ENCODE results near the gene TTYH2.

- peak; percentile 98 for TF ChIP-seq CTCF (IDR thresholded peaks at IDR 0.05; ENCODE audit: low read length)
- no peak for TF ChIP-seq EZH2 (IDR thresholded peaks at IDR 0.05; ENCODE audit: borderline replicate concordance, low read length)
Observed at GRCh38 chr17:74199306-74200092, 13.9 kb upstream of the TTYH2 start.

Data from OCI-LY1 (cell line).